ENCODE measurements around the gene FBLN5.

- TF ChIP-seq CTCF (IDR thresholded peaks at IDR 0.05) (no peak), POLR2A (IDR thresholded peaks at IDR 0.05) (no peak)
Observed at GRCh38 chr14:91854327-91854934, 93.1 kb downstream of the FBLN5 start.

All from vagina (tissue), 2 donors.